Measurements from ENCODE around the gene ANKRD18A. TPM values are rescaled to one million over a fixed set of nuclear protein-coding genes. Genes with fewer than 3 reads are reported as not detected.
A peak's percentile ranks its signal among the peaks of the same experiment; 100 is the strongest.

ANKRD18A gene
- total RNA-seq: 0.88 and 3.7 TPM in 2 replicates
- polyA plus RNA-seq: 5.0 and 10.3 TPM in 2 replicates

DNA sequence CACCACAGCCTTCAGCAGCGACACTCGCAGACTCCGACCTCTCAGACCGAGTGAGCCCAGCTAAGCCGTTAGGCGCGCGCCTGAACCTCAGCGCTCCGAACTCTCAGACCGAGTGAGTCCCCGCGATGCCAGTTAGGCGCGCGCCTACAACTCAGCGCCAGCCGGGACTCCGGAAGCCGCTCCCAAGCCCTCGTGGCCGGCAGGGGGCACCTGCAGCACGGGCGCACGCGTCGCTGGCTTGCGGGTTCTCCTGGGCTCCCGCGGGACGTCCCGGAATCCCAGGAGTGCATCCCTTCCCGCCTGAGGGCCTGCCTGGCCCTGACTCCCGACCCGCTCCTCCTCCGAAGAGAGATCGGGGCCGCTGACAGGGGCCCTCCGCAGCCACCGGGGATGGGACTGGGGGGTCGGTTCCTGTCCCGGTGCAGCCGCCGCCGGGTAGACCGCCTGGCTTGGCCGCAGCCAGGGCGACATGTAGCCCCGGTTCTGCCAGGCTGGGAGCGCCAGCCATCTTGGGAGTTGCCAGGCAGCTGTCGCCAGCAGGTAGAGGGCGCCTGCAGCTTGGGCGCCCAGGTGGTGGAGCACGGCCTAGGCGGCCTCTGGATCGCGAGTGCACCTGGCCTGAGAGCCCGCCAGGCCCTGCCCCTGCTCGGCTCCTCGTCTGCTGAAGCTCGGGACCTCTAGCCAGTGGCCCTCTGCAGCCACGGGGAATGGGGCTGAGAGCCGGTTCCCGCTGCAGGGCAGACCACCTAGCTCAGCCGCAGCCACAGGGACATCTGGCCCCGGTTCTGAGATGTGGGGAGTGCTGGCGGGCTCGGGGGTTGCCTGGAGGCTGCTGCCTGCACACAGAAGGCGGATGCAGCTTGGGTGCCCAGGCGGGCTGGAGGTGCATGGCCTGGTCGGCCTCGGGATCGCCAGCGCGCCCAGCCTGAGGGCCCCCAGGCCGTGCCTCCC is at the start of gene ANKRD18A:
ANKRD18A (minus strand) TSS at position 114 of the 951 bp plus-strand sequence. CDS start 311 bp downstream, outside the sequence.
- Histone ChIP-seq H3K4me1 (ENCODE audit: low read depth) (no peaks in the 10 kb centered on the region), H3K27ac (no peak within 1 kb of the TSS), H3K9me3 (ENCODE audit: low read depth) (no peaks in the 10 kb centered on the region), H3K36me3 (no peaks in the 10 kb centered on the region), H3K27me3 (peaks cover 65% of the 10 kb centered on the region), H3K4me3 (peak within 1 kb of the TSS; percentile 67)
- TF ChIP-seq, protein P1, sequence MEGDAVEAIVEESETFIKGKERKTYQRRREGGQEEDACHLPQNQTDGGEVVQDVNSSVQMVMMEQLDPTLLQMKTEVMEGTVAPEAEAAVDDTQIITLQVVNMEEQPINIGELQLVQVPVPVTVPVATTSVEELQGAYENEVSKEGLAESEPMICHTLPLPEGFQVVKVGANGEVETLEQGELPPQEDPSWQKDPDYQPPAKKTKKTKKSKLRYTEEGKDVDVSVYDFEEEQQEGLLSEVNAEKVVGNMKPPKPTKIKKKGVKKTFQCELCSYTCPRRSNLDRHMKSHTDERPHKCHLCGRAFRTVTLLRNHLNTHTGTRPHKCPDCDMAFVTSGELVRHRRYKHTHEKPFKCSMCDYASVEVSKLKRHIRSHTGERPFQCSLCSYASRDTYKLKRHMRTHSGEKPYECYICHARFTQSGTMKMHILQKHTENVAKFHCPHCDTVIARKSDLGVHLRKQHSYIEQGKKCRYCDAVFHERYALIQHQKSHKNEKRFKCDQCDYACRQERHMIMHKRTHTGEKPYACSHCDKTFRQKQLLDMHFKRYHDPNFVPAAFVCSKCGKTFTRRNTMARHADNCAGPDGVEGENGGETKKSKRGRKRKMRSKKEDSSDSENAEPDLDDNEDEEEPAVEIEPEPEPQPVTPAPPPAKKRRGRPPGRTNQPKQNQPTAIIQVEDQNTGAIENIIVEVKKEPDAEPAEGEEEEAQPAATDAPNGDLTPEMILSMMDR (IDR thresholded peaks at IDR 0.05; ENCODE audit: low read depth, low read length): peak; percentile 64
- peak; percentile 66 to 92 for DNase-seq (ENCODE audit: low read depth in 1 of 2, low spot score in 1 of 2)

DNA sequence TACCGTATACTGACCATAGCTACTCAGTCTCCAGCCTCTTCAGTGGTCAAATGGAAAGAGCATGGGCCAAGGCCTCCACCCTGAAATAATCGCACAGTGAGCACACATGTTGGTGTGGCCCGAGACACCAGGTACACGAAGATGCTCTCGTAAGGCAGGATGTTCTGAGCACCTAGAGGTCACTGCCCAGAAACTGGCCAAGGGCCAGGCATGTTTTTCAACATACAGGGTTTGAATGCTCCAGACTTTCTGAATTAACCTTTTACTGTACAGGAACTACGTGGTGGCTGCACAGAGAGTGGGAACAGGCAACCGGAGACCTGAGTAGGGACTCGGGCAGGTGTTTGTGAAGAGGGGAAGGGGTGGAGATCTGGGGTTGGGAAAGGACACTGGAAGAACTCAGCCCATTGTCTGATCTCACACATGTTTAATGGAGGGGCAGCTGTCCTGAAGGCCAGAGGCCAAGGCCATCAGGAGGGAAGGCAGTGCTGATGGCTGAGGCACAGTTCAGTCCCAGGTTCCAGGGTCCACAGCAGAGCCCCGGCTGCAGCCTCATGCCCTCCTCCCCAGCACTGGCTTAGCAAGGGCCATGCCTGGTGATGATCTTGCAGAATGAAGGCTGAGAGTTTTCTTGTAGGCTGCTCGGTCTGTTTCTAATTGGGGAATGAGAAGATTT is 48.5 kb upstream of the ANKRD18A start:
- no peaks in the 10 kb centered on the region for H3K27me3 ChIP-seq
- no peak overlapping the region for H3K4me3 ChIP-seq
- TF ChIP-seq, protein P1 (IDR thresholded peaks at IDR 0.05; ENCODE audit: low read depth, low read length): no peak
- no peak for DNase-seq (ENCODE audit: low read depth in 1 of 2, low spot score in 1 of 2)
- no peaks in the 10 kb centered on the region for H3K4me1 ChIP-seq (ENCODE audit: low read depth)
- H3K36me3 ChIP-seq: no peaks in the 10 kb centered on the region
- H3K9me3 ChIP-seq (ENCODE audit: low read depth): no peaks in the 10 kb centered on the region
- no peak overlapping the region for H3K27ac ChIP-seq

DNA sequence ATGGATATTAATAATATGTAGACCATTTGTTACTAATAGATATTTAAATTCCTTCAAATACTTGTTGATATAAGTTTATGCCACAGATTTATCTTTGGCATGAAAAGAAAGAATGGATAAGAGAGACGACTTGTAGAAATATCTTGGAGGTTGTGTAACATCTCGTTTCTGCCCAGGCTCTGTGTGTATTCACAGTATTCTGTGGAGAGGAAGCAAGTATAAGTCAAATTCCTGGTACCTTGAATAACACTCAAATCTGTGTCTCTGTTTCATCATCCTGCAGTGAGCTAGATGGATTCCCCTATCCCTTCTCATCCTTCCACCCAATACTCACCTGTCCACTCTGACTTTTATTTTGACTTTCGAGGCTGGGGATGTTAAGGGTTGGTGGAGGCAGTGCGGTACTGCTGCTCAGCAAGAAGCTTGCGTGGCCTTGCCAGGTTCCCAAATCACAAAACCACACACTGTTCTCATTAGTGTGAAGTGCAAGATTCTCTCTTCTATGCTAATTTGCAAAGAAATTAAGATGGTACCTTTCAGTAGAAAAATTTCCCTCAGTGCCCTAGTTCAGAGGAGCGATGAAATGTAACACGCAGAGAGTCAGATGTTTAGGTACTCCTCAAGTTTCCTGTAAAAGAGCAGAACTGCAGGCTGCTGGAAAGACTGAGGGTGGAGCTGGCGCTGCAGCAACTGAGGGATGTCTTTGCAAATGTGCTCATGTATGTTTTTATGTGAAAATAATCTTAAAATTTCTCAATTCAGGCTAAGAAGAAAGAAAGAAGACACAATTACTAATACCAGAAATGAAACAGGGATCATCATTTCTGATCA is 42.6 kb upstream of the ANKRD18A start:
- H3K4me1 ChIP-seq (ENCODE audit: low read depth): no peaks in the 10 kb centered on the region
- no peaks in the 10 kb centered on the region for H3K9me3 ChIP-seq (ENCODE audit: low read depth)
- H3K4me3 ChIP-seq: no peak overlapping the region
- DNase-seq (ENCODE audit: low read depth in 1 of 2, low spot score in 1 of 2): peak in 1 of 2 donors; percentile 52
- H3K27ac ChIP-seq: no peak overlapping the region
- no peaks in the 10 kb centered on the region for H3K27me3 ChIP-seq
- TF ChIP-seq, protein P1 (IDR thresholded peaks at IDR 0.05; ENCODE audit: low read depth, low read length): peak; percentile 48
- no peaks in the 10 kb centered on the region for H3K36me3 ChIP-seq

DNA sequence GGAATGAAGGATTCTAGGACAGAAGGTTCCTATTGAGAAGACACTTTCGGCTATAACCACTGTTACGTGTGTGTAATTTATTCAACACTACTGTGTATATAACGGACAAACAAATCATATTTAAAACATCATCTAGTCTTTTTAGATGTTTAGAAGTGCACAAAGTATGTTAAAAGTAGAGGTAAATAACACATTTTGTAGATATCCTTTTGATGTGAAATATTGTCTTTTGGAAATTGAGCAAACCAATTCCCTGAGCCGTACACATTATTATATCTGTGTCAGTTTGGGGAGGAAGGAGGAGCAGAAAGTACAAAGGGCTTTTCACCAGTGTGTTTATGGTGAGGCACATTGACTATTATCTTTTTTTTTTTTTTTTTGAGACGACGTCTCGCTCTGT is 39.1 kb upstream of the ANKRD18A start:
- Histone ChIP-seq H3K4me3 (no peak overlapping the region), H3K9me3 (ENCODE audit: low read depth) (no peaks in the 10 kb centered on the region), H3K4me1 (ENCODE audit: low read depth) (no peaks in the 10 kb centered on the region), H3K27me3 (peaks cover 19% of the 10 kb centered on the region), H3K27ac (no peak overlapping the region), H3K36me3 (no peaks in the 10 kb centered on the region)
- TF ChIP-seq, protein P1 (IDR thresholded peaks at IDR 0.05; ENCODE audit: low read depth, low read length): no peak
- DNase-seq (ENCODE audit: low read depth in 1 of 2, low spot score in 1 of 2): no peak

DNA sequence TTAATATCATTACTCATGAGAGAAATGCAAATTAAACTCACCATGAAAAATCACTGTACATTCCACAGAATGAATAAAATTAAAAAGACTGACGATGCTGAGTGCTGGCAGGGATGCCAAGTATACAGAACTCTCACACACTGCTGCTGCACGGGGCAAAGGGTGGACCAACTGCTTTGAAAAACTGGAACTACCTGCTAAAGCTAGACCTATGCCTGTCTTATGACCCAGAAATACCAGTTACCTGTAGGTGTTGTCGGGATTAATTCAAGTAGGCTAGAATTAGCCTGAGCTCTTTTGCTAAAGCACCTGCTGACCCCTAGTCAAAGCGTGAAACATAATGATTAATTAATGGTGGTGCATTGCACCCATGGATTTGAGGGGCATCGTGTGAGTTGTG is 36.5 kb upstream of the ANKRD18A start:
- Histone ChIP-seq H3K9me3 (ENCODE audit: low read depth) (no peaks in the 10 kb centered on the region), H3K27ac (no peak overlapping the region), H3K4me3 (no peak overlapping the region), H3K36me3 (no peaks in the 10 kb centered on the region), H3K27me3 (peaks cover 19% of the 10 kb centered on the region), H3K4me1 (ENCODE audit: low read depth) (peaks cover 5% of the 10 kb centered on the region)
- TF ChIP-seq, protein P1 (IDR thresholded peaks at IDR 0.05; ENCODE audit: low read depth, low read length): no peak
- no peak for DNase-seq (ENCODE audit: low read depth in 1 of 2, low spot score in 1 of 2)

Measured in cardiac muscle cell (in vitro differentiated cells and primary cell).